ENCODE data around the gene ABCA9.

The ABCA9 gene

DNA sequence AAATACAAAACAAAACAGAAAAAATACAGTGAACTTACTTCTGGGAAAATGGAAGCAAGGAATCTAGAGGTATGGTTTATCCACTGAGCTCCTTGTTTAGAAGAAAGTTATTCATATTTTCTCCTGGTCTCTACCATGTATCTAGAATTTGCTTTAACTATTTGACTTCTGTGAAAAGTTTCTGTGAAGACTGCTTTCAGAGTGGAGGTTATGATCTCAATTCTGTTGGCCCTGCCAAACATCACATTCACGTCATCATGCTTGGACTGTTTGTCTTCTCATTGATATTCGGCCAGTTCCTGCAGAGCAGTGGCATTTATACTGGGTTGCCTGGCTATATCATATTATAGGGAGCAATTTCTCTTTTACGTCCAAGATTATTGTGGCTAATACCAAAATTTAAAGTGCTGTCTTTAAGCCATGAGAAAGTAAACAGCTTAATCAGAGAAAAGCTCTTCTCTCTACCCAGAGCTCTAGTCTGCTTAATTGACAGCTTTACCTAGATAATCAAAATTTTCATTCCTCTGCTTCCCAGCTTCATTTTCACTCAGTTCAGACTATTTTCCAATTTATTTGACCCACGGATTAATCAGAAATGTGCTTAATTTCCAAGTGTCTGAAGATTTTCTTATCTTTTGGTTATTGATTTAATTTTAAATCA, 105.4 kb downstream of the ABCA9 start, which contains the start of gene ABCA8:
Gene ABCA8, minus strand, starts transcription at position 212 of the 661 bp plus-strand sequence. CDS start 13,358 bp downstream, outside the sequence.
- peak within 1 kb of the TSS in 1 of 2 donors; percentile 47 for H3K4me3 ChIP-seq (ENCODE audit: low read length in 2 of 2)
- no peak within 1 kb of the TSS for H2BK120ac ChIP-seq (ENCODE audit: low read depth, low read length)
- H3K36me3 ChIP-seq (replicated peaks in 1 of 2; ENCODE audit: control insufficient read depth in 2 of 2, insufficient read depth in 2 of 2, low read length in 2 of 2), result no peaks in the 10 kb centered on the region
- no peak within 1 kb of the TSS for H3K4me2 ChIP-seq (ENCODE audit: insufficient read depth, low read length, poor library complexity, severe bottlenecking)
- H4K8ac ChIP-seq (ENCODE audit: low read depth, low read length), result no peak within 1 kb of the TSS
- H2BK12ac ChIP-seq (ENCODE audit: low read length), result no peak within 1 kb of the TSS
- no peak within 1 kb of the TSS for H3K4ac ChIP-seq (ENCODE audit: low read length)
- no peak within 1 kb of the TSS for H2BK15ac ChIP-seq (ENCODE audit: low read length)
- no peak within 1 kb of the TSS for H3K9ac ChIP-seq (ENCODE audit: low read depth, low read length, poor library complexity)
- WGBS, 2 donors (ENCODE audit: extremely low coverage in 2 of 2, insufficient read length in 2 of 2, insufficient replicate concordance in 1 of 2), result no CpG with 5 or more reads among the region's 4 CpGs
- H3K27me3 ChIP-seq (ENCODE audit: control insufficient read depth in 3 of 3, insufficient read depth in 3 of 3, low read depth in 1 of 3, low read length in 3 of 3), result no peaks in the 10 kb centered on the region
- no peak within 1 kb of the TSS for H3K14ac ChIP-seq (ENCODE audit: low read length)
- no peaks in the 10 kb centered on the region for H3K9me3 ChIP-seq (replicated peaks in 1 of 2; ENCODE audit: control insufficient read depth in 2 of 2, insufficient read depth in 1 of 2, low read depth in 1 of 2, low read length in 2 of 2)
- H3K27ac ChIP-seq (replicated peaks; ENCODE audit: low read length), result no peak within 1 kb of the TSS
- no peak within 1 kb of the TSS for H3K18ac ChIP-seq (ENCODE audit: low read length)
- H2BK5ac ChIP-seq (ENCODE audit: low read length), result no peak within 1 kb of the TSS
- no peak for DNase-seq (ENCODE audit: low spot score)
- no peak within 1 kb of the TSS for H3K23ac ChIP-seq (ENCODE audit: low read depth, low read length, poor library complexity)
- H3K79me1 ChIP-seq (ENCODE audit: low read depth, low read length), result no peaks in the 10 kb centered on the region
- no peaks in the 10 kb centered on the region for H3K4me1 ChIP-seq (ENCODE audit: control insufficient read depth in 2 of 2, insufficient read depth in 1 of 2, low read depth in 1 of 2, low read length in 2 of 2)
- H2AFZ ChIP-seq (ENCODE audit: low read length), result peak within 1 kb of the TSS; percentile 74
- H2AK5ac ChIP-seq (ENCODE audit: low read depth, low read length), result no peak within 1 kb of the TSS
- no peak within 1 kb of the TSS for H4K91ac ChIP-seq (ENCODE audit: low read depth, low read length, poor library complexity)

DNA sequence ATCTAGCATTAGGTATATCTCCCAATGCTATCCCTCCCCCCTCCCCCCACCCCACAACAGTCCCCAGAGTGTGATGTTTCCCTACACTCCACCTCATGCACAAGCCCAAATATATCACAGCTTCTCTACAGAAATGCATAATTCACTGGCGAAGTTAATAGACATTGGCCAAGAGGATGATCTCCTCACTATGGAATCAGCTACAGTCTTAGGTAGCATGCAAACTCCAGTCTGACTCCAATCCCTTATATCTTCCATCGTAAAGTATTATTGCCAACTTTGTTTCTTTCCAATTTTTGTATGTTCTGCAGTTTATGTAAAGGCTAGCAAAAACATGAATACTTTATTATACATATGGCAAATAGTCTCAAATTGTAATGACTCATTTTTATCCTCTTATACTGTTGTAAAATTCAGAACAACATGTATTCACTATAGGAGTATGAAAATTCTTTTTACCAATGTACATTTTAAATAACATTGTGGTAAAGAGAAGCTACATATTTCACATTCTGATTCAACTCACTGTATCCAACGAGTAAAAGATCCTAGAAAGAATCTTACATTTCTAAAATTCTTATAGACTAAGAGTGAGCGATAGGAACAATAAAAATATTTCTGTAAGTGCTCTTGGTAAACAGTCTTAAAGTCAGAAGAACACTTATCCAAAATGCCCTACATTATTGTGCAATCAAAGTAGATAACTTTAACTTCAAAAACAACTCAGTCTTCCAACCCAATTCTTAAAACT, 106.4 kb downstream of the ABCA9 start:
- H3K9me3 ChIP-seq (replicated peaks in 1 of 2; ENCODE audit: control insufficient read depth in 2 of 2, insufficient read depth in 1 of 2, low read depth in 1 of 2, low read length in 2 of 2), result no peaks in the 10 kb centered on the region
- no peak overlapping the region for H2AK5ac ChIP-seq (ENCODE audit: low read depth, low read length)
- H2BK5ac ChIP-seq (ENCODE audit: low read length), result no peak overlapping the region
- DNase-seq (ENCODE audit: low spot score), result no peak
- H2BK12ac ChIP-seq (ENCODE audit: low read length), result no peak overlapping the region
- no peak overlapping the region for H3K4ac ChIP-seq (ENCODE audit: low read length)
- no peak overlapping the region for H3K23ac ChIP-seq (ENCODE audit: low read depth, low read length, poor library complexity)
- no peak overlapping the region for H3K9ac ChIP-seq (ENCODE audit: low read depth, low read length, poor library complexity)
- no peaks in the 10 kb centered on the region for H3K79me1 ChIP-seq (ENCODE audit: low read depth, low read length)
- H2BK15ac ChIP-seq (ENCODE audit: low read length), result no peak overlapping the region
- no peak overlapping the region for H3K27ac ChIP-seq (replicated peaks; ENCODE audit: low read length)
- no peak overlapping the region for H3K4me2 ChIP-seq (ENCODE audit: insufficient read depth, low read length, poor library complexity, severe bottlenecking)
- H3K27me3 ChIP-seq (ENCODE audit: control insufficient read depth in 3 of 3, insufficient read depth in 3 of 3, low read depth in 1 of 3, low read length in 3 of 3), result no peaks in the 10 kb centered on the region
- H3K4me3 ChIP-seq (ENCODE audit: low read length in 2 of 2), result peak overlapping the region in 1 of 2 donors; percentile 47
- no peaks in the 10 kb centered on the region for H3K4me1 ChIP-seq (ENCODE audit: control insufficient read depth in 2 of 2, insufficient read depth in 1 of 2, low read depth in 1 of 2, low read length in 2 of 2)
- H3K14ac ChIP-seq (ENCODE audit: low read length), result no peak overlapping the region
- no peak overlapping the region for H2BK120ac ChIP-seq (ENCODE audit: low read depth, low read length)
- no CpG with 5 or more reads among the region's 4 CpGs for WGBS, 2 donors (ENCODE audit: extremely low coverage in 2 of 2, insufficient read length in 2 of 2, insufficient replicate concordance in 1 of 2)
- no peak overlapping the region for H4K8ac ChIP-seq (ENCODE audit: low read depth, low read length)
- H3K18ac ChIP-seq (ENCODE audit: low read length), result no peak overlapping the region
- H4K91ac ChIP-seq (ENCODE audit: low read depth, low read length, poor library complexity), result no peak overlapping the region
- H3K36me3 ChIP-seq (replicated peaks in 1 of 2; ENCODE audit: control insufficient read depth in 2 of 2, insufficient read depth in 2 of 2, low read length in 2 of 2), result no peaks in the 10 kb centered on the region
- peak overlapping the region; percentile 32 for H2AFZ ChIP-seq (ENCODE audit: low read length)

DNA sequence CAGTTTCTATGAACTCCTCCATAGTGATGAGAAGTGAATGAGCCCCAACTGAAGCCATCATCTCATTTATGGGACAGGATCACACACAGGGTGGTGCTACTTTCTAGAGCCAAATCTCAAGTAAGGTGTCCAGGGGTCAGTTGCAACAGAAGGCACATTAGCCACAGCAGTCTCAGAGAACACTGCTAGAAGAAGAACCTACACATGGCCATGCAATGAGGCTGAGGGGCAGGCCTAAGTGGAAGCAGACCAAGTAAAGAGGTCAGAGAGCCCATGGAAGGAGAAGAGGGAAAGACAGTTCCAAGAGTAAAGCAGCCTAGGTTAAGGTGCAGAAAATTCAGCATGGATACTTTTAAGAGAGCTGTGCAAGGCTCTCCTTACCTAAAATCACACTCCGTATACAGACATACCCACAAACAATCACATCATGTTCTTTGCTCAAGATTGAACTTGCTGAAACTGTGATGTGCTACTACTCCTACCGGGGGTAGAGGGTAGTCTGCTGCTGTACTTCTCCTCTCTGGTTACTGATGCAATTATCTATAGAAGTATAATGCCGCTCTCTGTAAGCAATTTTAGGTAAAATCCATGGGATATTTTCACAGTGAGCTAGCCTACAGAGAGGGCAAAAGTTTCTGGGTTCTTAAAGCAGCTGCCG, 107.3 kb downstream of the ABCA9 start:
- no peaks in the 10 kb centered on the region for H3K79me1 ChIP-seq (ENCODE audit: low read depth, low read length)
- no peak overlapping the region for H2BK15ac ChIP-seq (ENCODE audit: low read length)
- H3K27ac ChIP-seq (replicated peaks; ENCODE audit: low read length), result no peak overlapping the region
- no peak overlapping the region for H3K14ac ChIP-seq (ENCODE audit: low read length)
- H2BK12ac ChIP-seq (ENCODE audit: low read length), result no peak overlapping the region
- no peak overlapping the region for H3K4me3 ChIP-seq (ENCODE audit: low read length in 2 of 2)
- no peak overlapping the region for H3K23ac ChIP-seq (ENCODE audit: low read depth, low read length, poor library complexity)
- no CpG with 5 or more reads among the region's 4 CpGs for WGBS, 2 donors (ENCODE audit: extremely low coverage in 2 of 2, insufficient read length in 2 of 2, insufficient replicate concordance in 1 of 2)
- no peak overlapping the region for H2AK5ac ChIP-seq (ENCODE audit: low read depth, low read length)
- no peak overlapping the region for H2BK120ac ChIP-seq (ENCODE audit: low read depth, low read length)
- no peak for DNase-seq (ENCODE audit: low spot score)
- no peaks in the 10 kb centered on the region for H3K9me3 ChIP-seq (replicated peaks in 1 of 2; ENCODE audit: control insufficient read depth in 2 of 2, insufficient read depth in 1 of 2, low read depth in 1 of 2, low read length in 2 of 2)
- H3K18ac ChIP-seq (ENCODE audit: low read length), result no peak overlapping the region
- no peak overlapping the region for H3K4ac ChIP-seq (ENCODE audit: low read length)
- H4K91ac ChIP-seq (ENCODE audit: low read depth, low read length, poor library complexity), result no peak overlapping the region
- H4K8ac ChIP-seq (ENCODE audit: low read depth, low read length), result no peak overlapping the region
- H3K36me3 ChIP-seq (replicated peaks in 1 of 2; ENCODE audit: control insufficient read depth in 2 of 2, insufficient read depth in 2 of 2, low read length in 2 of 2), result no peaks in the 10 kb centered on the region
- H3K4me2 ChIP-seq (ENCODE audit: insufficient read depth, low read length, poor library complexity, severe bottlenecking), result no peak overlapping the region
- H3K4me1 ChIP-seq (ENCODE audit: control insufficient read depth in 2 of 2, insufficient read depth in 1 of 2, low read depth in 1 of 2, low read length in 2 of 2), result no peaks in the 10 kb centered on the region
- no peak overlapping the region for H3K9ac ChIP-seq (ENCODE audit: low read depth, low read length, poor library complexity)
- no peaks in the 10 kb centered on the region for H3K27me3 ChIP-seq (ENCODE audit: control insufficient read depth in 3 of 3, insufficient read depth in 3 of 3, low read depth in 1 of 3, low read length in 3 of 3)
- no peak overlapping the region for H2AFZ ChIP-seq (ENCODE audit: low read length)
- no peak overlapping the region for H2BK5ac ChIP-seq (ENCODE audit: low read length)

DNA sequence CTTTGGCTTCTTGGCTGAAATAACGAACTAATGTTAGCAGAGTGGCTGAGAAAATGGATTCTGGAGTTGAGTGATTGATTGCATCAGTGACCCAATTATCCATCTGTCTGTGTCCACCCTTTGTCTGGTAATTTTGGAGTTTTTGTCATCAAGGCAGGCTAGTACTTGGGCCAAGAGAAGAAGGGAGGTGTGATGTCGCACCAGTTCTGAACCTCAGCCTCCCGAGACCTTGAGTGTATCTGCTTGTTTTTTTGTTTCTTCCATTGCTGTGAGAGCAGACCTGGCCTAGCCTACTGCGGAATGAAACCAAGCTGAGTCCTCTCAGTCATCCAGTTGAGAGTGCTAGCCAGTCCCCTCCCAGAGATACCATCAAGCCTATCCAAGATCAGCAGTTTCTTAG, 110.0 kb downstream of the ABCA9 start:
- no peaks in the 10 kb centered on the region for H3K27me3 ChIP-seq (ENCODE audit: control insufficient read depth in 3 of 3, insufficient read depth in 3 of 3, low read depth in 1 of 3, low read length in 3 of 3)
- H3K9me3 ChIP-seq (replicated peaks in 1 of 2; ENCODE audit: control insufficient read depth in 2 of 2, insufficient read depth in 1 of 2, low read depth in 1 of 2, low read length in 2 of 2), result no peaks in the 10 kb centered on the region
- no peak overlapping the region for H4K8ac ChIP-seq (ENCODE audit: low read depth, low read length)
- H4K91ac ChIP-seq (ENCODE audit: low read depth, low read length, poor library complexity), result no peak overlapping the region
- no peak overlapping the region for H3K4me3 ChIP-seq (ENCODE audit: low read length in 2 of 2)
- no peak overlapping the region for H3K9ac ChIP-seq (ENCODE audit: low read depth, low read length, poor library complexity)
- no peak overlapping the region for H2AFZ ChIP-seq (ENCODE audit: low read length)
- H2BK120ac ChIP-seq (ENCODE audit: low read depth, low read length), result no peak overlapping the region
- no peak overlapping the region for H3K14ac ChIP-seq (ENCODE audit: low read length)
- no peaks in the 10 kb centered on the region for H3K79me1 ChIP-seq (ENCODE audit: low read depth, low read length)
- no CpG with 5 or more reads among the region's 4 CpGs for WGBS, 2 donors (ENCODE audit: extremely low coverage in 2 of 2, insufficient read length in 2 of 2, insufficient replicate concordance in 1 of 2)
- no peak overlapping the region for H3K27ac ChIP-seq (replicated peaks; ENCODE audit: low read length)
- no peak for DNase-seq (ENCODE audit: low spot score)
- no peak overlapping the region for H2BK12ac ChIP-seq (ENCODE audit: low read length)
- H2AK5ac ChIP-seq (ENCODE audit: low read depth, low read length), result no peak overlapping the region
- no peak overlapping the region for H3K18ac ChIP-seq (ENCODE audit: low read length)
- H2BK15ac ChIP-seq (ENCODE audit: low read length), result no peak overlapping the region
- H3K23ac ChIP-seq (ENCODE audit: low read depth, low read length, poor library complexity), result no peak overlapping the region
- H2BK5ac ChIP-seq (ENCODE audit: low read length), result no peak overlapping the region
- H3K4ac ChIP-seq (ENCODE audit: low read length), result no peak overlapping the region
- no peak overlapping the region for H3K4me2 ChIP-seq (ENCODE audit: insufficient read depth, low read length, poor library complexity, severe bottlenecking)
- H3K4me1 ChIP-seq (ENCODE audit: control insufficient read depth in 2 of 2, insufficient read depth in 1 of 2, low read depth in 1 of 2, low read length in 2 of 2), result no peaks in the 10 kb centered on the region
- no peaks in the 10 kb centered on the region for H3K36me3 ChIP-seq (replicated peaks in 1 of 2; ENCODE audit: control insufficient read depth in 2 of 2, insufficient read depth in 2 of 2, low read length in 2 of 2)

Data from neuronal stem cell (in vitro differentiated cells).